ENCODE data around the gene ANKHD1.

ANKHD1 gene

GRCh38 chr5:140548300-140548688, 146.7 kb downstream of the ANKHD1 start:
- DNase-seq = no peak

DNA sequence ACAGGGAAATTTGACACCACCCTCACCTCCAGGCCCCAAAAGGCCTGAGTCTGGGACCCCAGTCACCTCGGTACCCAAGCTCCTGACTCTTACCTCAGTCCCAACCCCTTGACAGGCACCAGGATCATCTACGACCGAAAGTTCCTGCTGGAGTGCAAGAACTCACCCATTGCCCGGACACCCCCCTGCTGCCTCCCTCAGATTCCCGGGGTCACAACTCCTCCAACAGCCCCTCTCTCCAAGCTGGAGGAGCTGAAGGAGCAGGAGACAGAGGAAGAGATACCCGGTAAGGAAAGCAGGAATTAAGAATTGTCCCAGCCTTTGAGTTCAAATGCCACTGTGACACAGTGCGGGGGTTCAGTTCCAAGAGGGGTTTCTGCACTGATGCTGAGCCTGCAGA, 147.2 kb downstream of the ANKHD1 start:
- no peak for DNase-seq

DNA sequence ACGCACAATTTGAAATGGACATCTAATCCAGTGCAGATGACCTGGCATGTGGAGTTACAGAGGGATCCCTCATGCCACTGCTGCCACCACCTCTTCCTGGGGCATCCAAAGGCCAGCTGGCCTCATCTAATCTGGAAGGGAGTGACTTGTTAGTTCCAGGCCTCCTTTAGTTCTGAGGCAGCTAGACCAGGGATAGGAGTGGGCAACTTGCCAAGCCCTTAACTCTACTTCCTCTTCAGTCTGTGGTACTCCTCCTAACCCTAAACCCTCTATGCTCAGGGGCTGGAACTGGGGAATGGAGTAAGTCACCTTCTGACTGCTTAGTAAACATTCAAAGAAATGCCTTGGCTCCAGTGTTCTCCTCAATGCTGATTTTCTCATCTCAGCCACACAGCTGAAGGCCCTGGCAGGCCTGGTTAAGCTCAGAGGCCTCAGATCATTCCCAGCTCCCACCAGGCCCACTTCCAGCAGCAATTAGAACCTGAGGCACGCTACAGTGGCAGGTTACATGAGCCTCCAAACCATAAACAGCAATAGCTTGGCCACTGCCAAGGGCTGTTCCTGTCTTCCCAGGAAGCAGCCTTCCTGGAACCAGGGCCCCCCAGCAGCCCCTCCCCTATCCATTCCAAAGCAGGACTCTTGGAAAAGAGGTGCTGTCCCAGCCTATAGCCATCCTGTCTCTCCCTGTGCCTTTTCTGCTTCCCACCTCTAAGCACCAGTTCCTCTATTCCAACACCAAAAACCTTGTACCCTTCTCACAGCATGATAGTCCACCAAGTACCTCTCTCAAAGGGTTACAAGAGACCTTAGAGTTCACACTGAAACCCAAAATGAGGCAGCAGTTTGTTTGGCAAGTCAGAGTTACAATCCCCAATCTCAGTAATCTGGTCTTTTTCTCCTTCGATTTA, 147.9 kb downstream of the ANKHD1 start:
- DNase-seq = no peak

GRCh38 chr5:140550147-140551079, 148.8 kb downstream of the ANKHD1 start:
- DNase-seq = no peak

GRCh38 chr5:140551872-140552271, 150.2 kb downstream of the ANKHD1 start:
- no peak for DNase-seq

GRCh38 chr5:140553657-140554056, 152.0 kb downstream of the ANKHD1 start:
- DNase-seq = no peak

DNA sequence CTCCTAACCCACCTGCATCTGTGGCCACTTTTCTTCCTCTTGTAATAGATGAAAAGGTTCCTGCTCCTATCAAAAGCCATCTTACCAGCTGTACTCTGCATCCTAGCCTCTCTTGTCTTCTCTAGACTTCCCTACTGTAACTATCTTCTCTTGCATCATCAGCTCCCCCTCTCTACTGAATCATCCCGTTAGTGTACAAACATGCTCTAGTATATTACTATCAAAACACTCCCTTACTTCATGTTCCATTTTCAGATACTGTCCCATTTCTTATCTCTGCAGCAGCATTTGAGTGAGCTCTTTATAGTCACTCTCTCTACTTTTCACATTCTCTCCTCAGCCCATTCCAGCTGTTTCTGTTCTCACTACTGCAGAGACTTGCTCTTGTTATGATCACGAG, 152.8 kb downstream of the ANKHD1 start:
- DNase-seq = no peak

- no peak for DNase-seq
Observed at GRCh38 chr5:140555747-140556312, 154.2 kb downstream of the ANKHD1 start.

DNA sequence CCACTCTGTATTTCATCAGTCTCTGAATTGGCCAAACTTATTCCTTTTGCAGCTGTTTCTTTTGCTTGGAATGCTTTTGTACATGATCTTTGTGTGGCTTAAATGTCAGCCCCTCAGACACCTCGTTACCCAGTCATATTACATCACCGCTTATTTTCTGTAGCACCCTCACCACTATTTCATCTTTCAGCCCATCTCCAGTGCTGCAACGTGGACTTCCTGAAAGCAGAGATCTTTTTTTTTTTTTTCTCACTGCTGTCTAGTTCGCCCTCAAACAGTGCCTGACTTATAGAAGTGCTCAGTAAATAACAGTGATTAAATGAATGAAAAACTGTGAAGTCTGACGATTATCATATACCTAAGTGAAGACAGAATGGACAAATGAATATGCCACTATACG, 154.8 kb downstream of the ANKHD1 start:
- DNase-seq = no peak

DNA sequence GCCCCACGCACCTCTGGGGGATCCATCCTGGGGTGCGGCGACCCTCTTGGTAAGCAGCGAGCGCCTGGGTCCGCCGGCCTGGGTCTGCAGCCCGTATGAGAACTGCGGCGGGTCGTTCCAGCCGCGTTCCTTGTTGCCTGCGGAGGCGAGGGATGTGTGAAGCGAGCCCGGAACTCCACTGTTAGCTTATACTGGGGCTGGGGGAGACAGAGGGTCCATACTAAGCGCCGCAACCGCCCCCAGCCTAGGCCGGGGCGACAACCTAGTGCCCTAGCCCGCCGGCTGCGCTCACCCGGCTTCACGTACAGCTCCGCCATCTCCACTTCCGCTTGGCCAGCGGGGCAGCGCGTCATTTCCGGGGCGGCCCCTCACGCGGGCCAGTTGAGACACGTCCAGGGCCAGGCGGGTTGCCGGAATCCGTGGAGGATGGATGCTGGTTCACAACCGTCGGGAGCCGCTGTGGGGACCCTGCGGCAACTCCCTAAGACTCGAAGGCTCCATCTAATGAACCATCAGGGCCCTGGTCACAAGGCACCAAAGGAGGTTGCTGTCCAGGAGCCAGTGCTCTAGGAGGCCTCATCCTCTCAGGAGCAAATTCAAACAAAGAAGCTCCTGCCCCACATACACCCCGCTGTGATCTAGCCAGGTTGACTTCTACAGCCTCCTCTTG, 155.6 kb downstream of the ANKHD1 start, which contains the start of gene SRA1:
SRA1 (minus strand) TSS at position 338 of the 670 bp plus-strand sequence; CDS start at position 317, 21 bp downstream.
- peak; percentile 65 for DNase-seq

- no peak for DNase-seq
Observed at GRCh38 chr5:140557965-140558364, 156.3 kb downstream of the ANKHD1 start.

DNA sequence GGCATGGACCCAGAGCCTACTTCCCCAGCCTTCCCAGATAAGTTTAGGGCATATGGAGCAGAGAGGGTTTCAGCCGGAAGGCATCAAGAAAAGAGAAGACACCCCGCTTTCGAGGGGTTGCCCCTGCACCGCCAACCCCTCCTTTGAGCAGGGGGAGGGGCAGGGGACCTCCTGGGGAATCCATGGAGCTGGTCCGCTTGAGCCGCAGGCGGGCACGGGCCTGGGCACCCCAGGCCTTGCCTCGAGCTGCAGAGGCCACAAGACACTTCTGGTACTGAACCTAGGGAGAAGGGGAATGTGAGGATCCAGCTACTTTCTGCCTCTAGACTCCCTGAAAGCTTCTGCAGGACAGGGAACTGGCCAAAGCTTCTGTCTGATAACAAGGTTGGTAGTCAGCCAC, 156.9 kb downstream of the ANKHD1 start:
- DNase-seq = no peak

- DNase-seq = no peak
Observed at GRCh38 chr5:140560227-140560626, 158.6 kb downstream of the ANKHD1 start.

GRCh38 chr5:140561753-140562523, 160.3 kb downstream of the ANKHD1 start:
- no peak for DNase-seq

- DNase-seq = no peak
Observed at GRCh38 chr5:140563596-140563995, 162.0 kb downstream of the ANKHD1 start.

DNA sequence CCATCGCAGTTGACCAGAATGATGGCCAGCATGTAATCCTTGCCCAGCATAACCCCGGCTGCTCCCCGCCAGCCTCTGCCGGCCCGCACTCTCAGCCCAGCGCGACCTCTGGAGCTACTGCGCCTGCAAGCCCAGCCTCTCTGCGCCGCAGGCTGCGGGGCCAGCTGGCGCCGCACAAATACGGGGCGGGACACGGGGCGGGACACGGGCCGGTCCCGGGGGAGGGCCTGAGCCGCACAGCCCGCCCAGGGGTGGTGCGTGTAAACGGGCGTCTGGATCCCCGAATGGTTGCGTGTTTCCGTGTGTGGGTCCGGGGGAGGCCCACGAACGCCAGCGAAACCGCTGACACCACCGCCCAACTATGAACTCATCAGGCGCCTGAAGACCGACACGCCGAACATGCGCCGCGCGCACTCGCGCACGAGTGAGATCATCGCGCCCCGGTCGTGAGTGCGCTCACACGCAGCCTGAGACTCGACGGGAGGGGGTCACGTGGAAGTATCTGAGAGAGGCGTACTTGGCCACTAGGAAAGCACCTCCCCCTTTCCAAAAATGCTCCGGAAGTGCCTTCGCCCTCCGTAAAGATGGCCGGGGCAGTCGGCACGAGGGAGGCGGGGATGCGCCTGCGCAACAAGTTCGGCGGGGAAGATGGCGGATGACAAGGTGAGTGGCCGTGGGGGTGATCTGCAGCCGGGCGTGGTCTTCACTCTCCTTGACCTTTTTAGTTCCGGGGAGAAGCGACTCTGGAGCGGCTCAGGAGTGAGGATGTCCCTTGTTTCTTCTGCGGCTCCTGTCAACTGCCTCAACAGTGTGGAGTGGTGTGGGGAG, 162.8 kb downstream of the ANKHD1 start, which contains the start of the genes APBB3 and SLC35A4:
APBB3 (minus strand) TSS at position 403 of the 828 bp plus-strand sequence; CDS start at position 50, 353 bp downstream.
SLC35A4 (plus strand) TSS at position 633 of the 828 bp plus-strand sequence. CDS start 2,342 bp downstream, outside the sequence.
- peak; percentile 84 for DNase-seq

GRCh38 chr5:140565024-140565779, 163.6 kb downstream of the ANKHD1 start:
- no peak for DNase-seq

GRCh38 chr5:140565780-140566095, 164.1 kb downstream of the ANKHD1 start:
- DNase-seq = no peak

DNA sequence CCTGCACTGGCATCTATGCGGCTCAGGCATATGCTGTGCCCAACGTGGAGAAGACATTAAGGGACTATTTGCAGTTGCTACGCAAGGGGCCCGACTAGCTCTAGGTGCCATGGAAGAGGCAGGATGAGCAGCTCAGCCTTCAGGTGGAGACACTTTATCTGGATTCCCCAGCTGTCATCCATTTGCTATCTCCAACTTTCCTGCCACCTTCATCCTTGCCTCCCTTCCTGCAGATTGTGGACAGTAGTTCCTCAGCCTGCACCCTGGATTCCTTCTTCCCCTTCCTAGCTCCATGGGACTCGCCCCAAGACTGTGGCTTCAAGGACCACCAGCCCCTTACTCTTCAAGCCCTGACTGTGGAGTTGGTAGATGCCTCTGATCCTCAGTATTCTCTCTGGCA, 165.0 kb downstream of the ANKHD1 start:
- DNase-seq = no peak

Measured in NCI-H2171 (cell line).